ENCODE results near the gene RAB44.
"Not testable (repeated sequence)": the region's sequence is repeated elsewhere in the genome, so short reads cannot be mapped to it uniquely, and the experiment has no call there.

Gene RAB44

DNA sequence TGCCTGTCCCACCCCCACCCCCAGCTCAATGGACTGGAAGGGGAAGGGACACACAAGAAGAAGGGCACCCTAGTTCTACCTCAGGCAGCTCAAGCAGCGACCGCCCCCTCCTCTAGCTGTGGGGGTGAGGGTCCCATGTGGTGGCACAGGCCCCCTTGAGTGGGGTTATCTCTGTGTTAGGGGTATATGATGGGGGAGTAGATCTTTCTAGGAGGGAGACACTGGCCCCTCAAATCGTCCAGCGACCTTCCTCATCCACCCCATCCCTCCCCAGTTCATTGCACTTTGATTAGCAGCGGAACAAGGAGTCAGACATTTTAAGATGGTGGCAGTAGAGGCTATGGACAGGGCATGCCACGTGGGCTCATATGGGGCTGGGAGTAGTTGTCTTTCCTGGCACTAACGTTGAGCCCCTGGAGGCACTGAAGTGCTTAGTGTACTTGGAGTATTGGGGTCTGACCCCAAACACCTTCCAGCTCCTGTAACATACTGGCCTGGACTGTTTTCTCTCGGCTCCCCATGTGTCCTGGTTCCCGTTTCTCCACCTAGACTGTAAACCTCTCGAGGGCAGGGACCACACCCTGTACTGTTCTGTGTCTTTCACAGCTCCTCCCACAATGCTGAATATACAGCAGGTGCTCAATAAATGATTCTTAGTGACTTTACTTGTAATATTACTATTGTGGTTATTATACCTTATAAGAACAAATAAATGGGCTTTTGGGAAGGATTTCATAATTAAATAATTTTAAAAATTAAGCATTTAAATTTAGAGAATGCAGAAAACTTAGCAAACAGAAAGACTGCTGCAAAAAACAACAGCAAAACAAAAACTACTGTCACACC, 10.7 kb upstream of the RAB44 start:
- DNase-seq (ENCODE audit: low read depth in 3 of 3) = no peak

- no peak for DNase-seq (ENCODE audit: low read depth in 3 of 3)
These were observed 9.4 kb upstream of the RAB44 start for GRCh38 chr6:36688063-36688738.

- no peak for DNase-seq (ENCODE audit: low read depth in 3 of 3)
These were observed 8.9 kb upstream of the RAB44 start for GRCh38 chr6:36688739-36689075.

DNA sequence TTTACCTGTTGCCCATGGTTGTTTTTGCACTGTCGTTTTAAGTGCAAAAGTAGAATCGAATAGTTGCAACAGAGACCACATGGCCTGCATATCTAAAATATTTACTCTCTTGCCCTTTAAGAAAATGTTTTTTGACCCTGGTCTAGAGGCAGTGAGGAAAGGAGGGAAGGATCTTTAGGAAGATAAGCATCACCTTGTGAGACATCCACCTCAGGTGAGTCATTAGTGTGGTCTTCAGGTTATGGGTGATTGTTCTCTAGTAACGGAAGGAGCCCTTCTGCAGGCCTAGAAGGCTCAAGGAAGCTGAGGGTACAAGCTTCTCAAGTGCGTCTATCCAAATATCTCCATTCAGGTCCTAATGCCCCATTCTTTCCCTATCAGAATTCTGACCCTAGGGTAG, 6.6 kb upstream of the RAB44 start:
- no peak for DNase-seq (ENCODE audit: low read depth in 3 of 3)

- DNase-seq (ENCODE audit: low read depth in 3 of 3) = no peak
These were observed 6.0 kb upstream of the RAB44 start for GRCh38 chr6:36691612-36692011.

DNA sequence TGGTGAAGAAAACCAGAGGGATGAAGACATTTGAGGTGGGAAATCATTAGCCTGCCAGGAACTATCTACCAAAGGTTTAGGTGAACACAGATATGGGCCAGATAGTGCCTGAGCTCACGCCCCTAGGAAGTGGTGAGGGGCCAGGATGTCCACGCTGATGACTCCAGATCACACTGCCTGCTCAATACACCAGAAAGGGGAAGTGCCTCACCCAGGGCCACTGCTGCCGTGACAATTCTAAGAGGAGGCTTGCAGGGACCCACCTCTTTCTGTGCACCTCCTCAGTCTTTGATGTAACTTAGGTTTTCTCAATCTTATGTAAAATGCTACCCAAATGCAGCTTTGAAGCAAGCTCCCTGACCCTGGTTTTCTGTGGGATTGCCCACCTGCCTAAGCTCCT, 5.4 kb upstream of the RAB44 start:
- DNase-seq (ENCODE audit: low read depth in 3 of 3) = no peak

- DNase-seq (ENCODE audit: low read depth in 3 of 3) = no peak
These were observed 4.5 kb upstream of the RAB44 start for GRCh38 chr6:36692861-36693702.

DNA sequence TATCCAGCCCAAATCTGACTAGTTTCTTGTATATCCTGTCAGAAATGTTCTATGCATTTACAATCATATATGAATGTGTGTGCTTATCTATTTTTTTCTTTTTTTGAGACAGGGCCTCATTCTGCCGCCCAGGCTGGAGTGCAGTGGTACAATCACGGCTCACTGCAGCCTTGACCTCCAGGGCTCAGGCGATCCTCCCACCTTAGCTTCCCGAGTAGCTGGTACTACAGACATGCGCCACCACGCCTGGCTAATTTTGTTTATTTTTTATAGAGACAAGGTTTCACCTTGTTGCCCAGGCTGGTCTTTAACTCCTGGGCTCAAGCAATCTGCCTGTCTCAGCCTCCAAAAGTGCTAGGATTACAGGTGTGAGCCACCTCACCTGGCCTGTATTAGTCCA, 3.0 kb upstream of the RAB44 start:
- DNase-seq (ENCODE audit: low read depth in 3 of 3) = no peak

DNA sequence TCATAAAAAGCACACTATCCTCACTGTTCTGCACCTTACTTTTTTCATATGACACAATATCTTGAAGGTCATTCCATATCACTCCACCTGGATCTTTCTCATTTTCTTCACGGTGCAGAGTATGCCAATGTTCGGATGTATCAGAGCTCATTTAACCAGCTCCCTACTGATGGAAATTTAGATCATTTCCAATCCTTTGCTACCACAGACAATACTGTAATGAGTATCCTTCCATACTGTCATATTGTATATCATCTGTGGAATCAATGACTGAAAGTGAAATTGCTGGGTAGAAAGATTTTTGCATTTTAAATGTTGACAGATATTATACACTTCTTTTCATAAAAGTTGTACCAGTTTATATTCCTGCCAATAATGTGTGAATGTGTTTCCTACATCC, 2.2 kb upstream of the RAB44 start:
- no peak for DNase-seq (ENCODE audit: low read depth in 3 of 3)

- DNase-seq (ENCODE audit: low read depth in 3 of 3) = no peak
These were observed 570 bp downstream of the RAB44 start for GRCh38 chr6:36698196-36698595.

DNA sequence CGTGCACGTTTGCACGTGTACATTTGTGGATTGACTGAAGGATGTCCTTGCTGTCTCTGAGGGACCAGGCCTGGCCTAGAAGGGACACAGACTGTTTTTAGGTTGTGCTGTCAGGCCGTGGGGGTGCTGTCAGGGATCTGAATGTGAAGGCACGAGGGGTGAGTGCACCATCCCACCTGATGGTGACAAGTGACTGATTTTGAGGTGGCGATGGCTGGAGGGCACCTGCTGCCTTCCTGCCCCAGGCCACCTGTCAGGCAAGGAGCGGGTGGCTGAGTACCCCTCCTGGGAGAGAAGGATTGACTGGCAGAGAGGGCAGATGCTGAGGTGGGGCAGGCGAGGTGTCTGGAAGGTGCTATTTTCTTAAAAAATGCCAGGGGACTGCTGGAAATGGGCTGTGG, 1.2 kb downstream of the RAB44 start:
- DNase-seq (ENCODE audit: low read depth in 3 of 3) = no peak

- DNase-seq (ENCODE audit: low read depth in 3 of 3) = no peak
These were observed 1.7 kb downstream of the RAB44 start for GRCh38 chr6:36699348-36699747.

GRCh38 chr6:36700071-36700812, 2.6 kb downstream of the RAB44 start:
- DNase-seq (ENCODE audit: low read depth in 3 of 3) = no peak

GRCh38 chr6:36700831-36701230, 3.2 kb downstream of the RAB44 start:
- no peak for DNase-seq (ENCODE audit: low read depth in 3 of 3)

DNA sequence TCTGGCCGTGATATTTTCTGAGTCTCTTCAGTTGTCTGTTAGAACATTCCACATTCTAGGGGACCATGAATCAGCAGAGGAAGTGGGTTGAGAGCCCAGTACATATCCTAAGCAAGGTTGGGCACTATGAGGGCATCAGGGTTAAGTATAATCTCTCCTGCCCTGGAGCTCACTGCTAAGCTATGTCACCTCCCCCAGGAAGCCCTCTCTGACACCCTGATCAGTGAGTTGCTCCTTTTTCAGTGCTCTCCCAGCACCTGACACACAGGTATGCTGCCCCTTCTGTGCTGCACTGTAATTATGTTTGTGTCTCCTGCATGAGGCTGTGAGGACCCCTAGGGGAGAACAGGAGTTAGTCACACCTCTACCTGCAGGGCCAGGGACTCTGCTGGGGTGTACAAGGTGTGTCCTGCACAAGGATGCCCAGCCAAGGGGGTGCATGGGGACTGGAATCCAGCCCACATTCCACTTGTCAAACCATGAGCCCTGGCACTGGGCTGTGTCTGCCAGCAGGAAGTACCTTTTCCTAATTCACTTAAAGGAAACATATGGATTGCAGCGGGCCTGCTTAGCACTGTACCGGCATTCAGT, 3.9 kb downstream of the RAB44 start:
- no peak for DNase-seq (ENCODE audit: low read depth in 3 of 3)

DNA sequence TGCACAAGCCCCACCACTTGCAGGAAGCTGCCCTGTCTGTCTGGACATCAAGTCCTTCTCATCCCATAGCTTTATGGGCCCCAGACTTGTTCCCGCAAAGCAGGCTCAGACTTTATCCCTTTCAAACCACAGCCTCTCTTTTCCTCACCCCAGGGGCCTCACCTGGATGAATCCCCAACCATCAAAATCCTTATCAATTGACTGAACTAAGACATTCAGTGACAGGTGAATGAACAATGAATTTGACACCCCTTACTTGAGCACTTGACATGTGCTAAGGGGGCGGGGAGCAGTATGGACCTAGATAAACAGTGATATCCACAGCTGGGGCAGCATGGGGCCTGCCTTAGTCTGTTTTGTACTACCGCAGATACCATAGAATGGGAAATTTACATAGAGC, 5.0 kb downstream of the RAB44 start:
- DNase-seq (ENCODE audit: low read depth in 3 of 3) = no peak

GRCh38 chr6:36703081-36703606, 5.5 kb downstream of the RAB44 start:
- DNase-seq (ENCODE audit: low read depth in 3 of 3) = no peak

- no peak for DNase-seq (ENCODE audit: low read depth in 3 of 3)
These were observed 6.4 kb downstream of the RAB44 start for GRCh38 chr6:36703982-36704381.

- DNase-seq (ENCODE audit: low read depth in 3 of 3) = not testable (repeated sequence)
These were observed 7.4 kb downstream of the RAB44 start for GRCh38 chr6:36704961-36705577.

DNA sequence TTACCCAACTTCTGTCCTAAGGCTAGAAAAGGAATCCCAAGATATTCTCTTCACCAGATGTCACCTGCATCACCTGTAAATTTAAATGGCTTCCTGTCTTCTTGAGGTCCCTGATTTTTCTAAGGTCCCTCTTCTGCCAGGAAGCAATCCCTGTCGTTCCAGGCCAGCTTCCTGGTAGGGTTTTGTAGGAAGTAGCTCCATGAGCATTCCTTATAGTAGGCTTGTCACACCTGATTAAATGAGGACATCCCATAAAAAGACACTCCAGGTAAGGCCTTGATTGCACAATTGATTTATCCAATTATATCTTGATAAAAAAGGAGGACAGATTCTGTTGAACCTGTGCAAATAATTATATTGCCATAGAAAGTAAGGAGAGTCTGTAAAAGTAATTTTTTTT, 8.7 kb downstream of the RAB44 start:
- no peak for DNase-seq (ENCODE audit: low read depth in 3 of 3)

DNA sequence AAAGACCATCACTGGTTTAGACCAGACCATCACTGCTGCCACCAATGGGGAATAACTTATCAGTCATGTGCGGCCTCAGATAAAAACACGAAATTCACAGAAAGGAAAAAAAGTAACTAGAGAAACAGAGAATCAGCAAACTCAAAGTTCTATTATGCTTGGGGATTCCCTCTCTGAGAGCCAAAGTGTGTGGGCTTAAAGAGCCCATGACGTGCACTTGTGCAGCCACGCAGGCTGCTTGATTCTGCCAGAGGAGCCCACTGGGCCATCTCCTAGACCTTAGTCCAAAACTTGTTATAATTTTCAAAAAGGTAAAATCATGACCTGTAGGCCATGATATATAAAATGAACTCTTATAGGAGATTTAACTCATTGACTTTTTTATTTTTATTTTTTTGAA, 15.2 kb downstream of the RAB44 start:
- no peak for DNase-seq (ENCODE audit: low read depth in 3 of 3)

Measured in stimulated activated CD4-positive, alpha-beta T cell treated with anti-CD3 and anti-CD28 coated beads, TNF-alpha, amount 100 ng/mL, for 48 hours (primary cell).